Raji (cell line): ENCODE data around the gene CABP4.

Source experiments
- POLR2A ChIP-seq: IDR thresholded peaks from 2 replicates; pipeline ENCODE4 v1.6.1; 2011; ENCODE audit warnings: low read depth, low read length, control low read depth; ENCODE audit not compliant: insufficient read depth

Gene CABP4

DNA sequence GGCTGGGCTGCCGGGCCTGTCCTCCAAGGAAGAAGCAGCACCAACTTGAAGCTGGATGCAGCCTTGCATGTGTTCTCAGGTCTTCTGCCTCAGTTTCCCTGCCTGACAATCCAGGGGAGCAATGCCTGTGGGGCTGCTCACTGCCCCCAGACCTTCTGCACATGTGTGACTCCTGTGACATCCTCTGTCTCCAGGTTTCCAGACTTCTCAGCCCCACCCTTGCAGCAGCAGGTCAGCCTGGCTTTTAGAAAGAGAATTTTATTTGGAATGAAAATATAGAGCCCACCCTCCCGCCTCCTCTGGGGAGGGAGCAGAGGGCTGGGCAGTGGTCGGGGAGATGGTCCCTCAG, 17.4 kb upstream of the CABP4 start:
- TF ChIP-seq POLR2A: peak; percentile 13; the same call in 1 of the 2 replicates

DNA sequence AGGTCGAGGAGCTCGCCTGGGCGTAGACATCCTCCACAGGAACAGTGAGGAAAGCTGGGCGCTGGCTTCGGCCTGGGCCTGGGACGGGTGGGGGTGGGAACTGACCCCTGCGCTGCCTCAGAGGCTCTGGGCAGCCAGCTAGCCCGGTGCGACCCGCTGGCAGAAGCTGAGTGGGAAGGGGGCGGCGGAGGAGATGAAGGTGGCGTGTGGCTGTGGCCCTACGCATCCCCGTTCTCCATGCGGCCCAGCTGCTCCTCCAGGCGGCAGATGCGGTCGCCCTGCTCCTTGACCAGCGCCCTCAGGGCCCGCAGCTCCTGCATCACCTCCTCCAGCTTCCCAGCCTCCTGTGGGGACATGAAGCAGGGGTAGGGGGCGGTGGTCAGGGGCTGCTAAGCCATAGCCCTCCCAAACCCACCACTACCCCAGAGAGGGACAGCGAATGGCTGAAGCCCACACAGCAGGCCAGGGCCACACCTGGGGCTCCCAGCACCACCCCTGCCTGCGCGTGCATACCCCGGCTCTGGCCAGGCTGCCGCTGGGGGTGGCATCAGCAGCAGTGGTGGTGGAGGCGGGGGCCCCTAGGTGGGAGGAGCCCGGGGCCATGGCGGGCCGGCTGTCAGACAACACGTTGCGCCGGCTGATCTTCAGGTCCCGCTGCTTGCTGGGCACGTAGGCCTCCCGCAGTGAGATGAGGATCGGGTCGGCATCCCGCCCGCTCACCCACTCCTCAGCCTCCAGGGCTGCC, 16.8 kb upstream of the CABP4 start:
- peak; percentile 85 for TF ChIP-seq POLR2A

DNA sequence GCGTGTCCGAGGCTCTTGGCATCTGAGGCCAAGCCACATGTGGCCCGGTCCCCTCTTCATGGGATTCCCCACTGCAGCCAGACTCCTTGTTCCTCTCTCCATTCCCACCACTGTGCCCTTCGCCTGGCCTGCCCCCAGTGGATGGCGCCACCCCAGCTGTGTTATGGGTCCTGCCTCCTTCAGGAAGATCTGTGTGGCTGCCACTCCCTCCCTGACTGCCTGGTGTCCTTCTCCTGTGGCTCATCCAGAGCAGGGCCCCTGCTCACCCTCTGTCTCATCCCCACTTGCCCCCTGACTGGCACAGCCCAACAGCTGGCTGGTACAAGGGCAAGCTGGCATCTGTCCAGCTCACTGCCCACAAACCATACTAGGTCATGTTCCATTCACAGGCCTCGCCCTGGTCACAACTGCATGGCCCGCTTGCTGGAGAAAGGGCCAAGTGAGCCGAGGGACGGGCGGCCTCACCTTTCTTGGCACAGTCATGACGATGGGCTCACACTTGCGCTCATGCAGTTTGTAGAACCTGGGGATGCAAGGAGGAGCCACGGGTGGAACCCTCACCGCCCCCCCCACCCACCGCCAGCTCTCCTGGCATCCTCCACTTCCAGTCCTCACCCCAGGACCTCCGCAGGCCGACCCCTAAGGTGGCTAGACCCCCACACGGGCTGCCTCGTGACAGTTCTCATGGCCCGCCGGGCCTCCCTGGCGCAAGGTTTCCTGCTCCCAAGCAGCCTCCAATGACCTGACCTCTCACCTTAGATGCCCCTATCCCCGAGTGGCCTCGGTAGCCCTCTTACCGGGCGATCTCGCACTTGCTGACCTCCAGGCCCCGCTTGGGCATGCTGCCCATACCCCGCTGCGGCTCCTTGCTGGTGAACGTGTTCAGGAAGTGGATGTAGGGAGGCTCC, 15.6 kb upstream of the CABP4 start:
- 0 out of 2 replicates have a peak, but pooled peaks have one; percentile 25 for TF ChIP-seq POLR2A

DNA sequence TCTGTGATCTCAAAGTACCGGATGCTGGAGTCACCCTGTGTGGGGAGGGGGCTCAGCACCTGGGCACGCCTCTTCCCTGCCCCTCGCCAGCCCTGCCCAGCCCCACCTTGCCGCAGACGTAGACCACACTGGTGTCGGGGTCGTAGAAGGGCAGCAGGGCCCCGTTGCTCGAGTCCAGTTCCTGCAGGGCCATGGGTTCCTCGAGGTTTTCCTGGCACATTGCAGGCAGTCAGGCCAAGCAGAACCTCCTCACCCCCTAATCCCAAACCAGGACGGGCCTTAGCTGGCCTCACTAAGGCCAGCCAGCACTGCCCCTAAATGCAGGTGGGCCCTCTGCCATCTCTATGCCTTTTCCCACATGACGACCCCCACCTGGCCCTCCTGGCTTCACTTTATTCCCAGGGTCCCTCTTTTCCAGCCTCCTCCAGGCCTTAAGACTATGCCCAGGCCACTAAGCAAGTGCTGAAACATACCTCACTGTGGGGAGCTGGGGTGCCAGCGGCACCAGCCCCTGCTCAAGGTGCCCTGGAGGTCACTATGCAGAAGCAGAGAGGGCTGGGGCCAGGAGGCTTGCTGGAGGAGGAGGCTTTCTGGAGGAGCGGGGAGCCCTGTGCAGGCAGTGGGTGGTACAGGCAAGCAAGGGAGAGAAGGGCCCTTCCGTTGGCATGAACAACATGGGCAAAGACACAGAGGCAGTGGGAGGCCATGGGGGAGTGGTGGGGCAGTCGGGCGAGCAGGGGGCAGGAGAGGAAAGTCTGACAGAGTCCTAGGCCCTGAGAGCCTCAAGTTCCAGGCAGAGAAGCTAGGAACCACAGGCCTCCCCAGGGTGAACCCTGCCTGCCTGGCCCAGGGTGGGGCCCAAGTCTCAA, 14.7 kb upstream of the CABP4 start:
- TF ChIP-seq POLR2A: no peak

DNA sequence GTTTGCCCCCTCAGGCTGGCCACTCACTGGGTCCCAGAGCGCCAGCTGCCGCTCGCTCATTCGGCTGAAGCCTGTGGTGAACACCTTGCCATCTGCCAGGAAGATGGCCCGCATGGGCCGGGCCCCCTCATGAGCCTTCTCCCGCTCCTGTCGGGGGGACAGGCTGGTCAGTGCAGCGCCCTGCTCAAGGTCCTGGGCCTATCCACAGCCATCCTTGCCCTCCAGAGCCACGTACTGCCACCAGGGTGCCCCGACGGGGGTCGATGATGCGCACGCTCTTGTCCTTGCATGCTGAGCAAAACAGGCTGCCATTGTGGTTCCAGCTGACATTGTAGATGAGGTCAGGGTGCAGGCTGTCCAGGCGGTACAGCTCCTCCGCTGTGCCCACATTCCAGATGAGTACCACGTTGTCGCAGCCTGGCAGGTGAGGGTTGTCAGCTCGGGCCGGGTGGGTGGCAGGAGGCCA, 14.0 kb upstream of the CABP4 start:
- TF ChIP-seq POLR2A: peak; percentile 23; the same call in 1 of the 2 replicates

DNA sequence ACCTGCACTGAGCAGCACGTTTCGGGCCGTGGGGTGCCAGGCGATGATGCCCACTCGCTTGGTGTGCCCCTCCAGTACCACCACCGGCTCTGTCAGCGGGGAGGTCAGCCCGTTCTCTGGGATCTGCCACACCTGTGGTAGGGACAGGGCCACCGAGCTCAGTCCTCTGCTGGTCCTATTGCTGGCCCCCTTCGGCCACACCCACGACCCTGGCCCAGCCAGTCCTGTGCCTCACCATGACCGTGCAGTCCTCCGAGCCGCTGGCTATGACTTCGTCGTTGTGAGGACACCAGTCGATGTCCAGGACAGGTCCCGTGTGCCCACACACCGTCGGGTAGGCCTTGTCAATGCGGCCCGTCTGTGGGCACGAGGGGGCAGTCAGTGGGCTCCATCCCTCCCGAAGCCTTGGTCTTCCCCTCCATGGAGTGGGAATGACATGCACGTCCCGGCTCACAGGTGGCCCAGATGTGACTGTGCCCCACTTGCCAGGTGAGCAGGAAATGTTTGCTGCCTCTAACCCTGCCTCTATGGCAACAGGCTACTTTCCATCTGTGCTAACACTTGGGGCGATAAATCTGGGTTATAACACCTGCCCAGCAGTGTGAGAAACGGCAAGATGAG, 13.3 kb upstream of the CABP4 start:
- no peak for TF ChIP-seq POLR2A

DNA sequence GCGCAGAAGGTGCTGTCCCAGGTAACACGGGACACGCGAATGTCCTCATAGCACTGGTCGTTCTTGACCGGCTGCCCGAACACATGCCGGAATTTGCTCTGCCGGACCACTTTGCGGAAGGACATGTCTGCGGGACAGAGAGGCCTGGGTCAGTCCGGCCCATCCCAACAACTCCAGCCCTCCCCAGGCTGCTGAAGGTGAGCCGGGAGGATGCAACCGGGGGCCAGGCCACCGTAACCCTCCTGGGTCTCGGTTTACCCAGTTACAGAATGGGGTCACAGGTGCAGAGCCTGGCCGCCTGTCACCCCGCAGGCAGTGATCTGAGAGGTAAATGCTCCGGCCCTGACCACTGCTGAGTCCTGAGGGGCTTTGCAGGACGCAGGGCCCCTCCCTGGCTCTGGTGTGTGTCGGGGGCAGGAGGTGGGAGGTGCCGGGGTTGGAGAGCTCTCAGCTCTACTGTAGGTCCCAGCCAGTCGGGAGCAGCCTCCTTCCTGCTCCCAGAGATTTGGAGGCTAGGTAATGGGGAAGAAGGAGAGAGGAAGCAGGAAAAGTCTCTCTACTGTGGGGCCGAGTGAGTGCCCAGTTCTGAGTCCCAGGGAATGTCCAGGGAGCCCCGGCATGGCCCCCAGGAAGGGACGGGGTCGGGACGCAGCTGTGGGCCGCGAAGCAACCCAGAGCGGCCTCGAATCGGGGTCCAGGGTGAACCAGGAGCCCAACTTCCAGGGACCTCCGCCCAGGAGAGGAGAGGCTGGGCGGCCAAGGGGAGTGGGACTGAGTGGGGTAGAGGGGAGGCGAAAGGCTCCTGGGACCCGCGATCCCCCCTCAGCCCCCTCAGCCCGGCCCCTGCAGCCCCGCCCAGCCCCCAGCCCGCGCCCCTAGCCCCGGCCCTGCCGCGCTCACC, 12.4 kb upstream of the CABP4 start:
- TF ChIP-seq POLR2A: no peak

DNA sequence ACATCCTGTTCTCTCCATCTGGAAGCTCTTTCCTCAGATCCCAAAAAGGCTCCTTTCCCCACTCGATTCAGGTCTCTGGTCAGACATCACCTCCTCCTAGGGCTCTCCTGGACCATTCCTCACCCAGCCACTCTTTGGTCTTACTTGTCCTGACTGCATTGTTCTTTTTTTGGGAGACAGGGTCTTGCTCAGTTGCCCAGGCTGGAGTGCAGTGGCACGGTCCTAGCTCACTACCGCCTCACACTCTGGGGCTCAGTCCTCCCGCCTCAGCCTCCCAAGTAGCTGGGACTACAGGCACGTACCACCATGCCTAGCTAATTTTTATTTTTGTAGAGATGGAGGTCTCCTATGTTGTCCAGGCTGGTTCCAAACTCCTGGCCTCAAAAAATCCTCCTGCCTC, 9.6 kb upstream of the CABP4 start:
- no peak; the same call in 1 of the 2 replicates for TF ChIP-seq POLR2A

DNA sequence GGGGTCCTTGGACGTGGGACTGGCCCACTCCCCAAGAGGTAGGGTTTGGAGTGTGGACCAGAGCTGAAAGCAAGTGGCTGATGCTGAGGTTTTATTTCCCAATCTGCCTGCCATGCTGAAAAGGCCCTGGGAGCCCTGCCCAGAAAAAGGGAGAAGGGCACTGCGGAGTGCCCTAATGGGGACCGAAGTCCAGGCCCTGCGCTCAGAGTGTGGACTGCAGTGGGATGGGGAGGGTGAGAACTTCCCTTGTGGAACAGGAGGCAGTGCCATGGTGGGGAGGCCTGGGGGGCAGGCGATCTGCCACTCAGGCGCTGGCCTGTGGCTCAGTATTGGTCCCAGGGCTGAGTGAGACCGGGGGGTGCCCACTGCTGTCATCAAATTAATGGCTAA, 6.9 kb upstream of the CABP4 start:
- no peak for TF ChIP-seq POLR2A

DNA sequence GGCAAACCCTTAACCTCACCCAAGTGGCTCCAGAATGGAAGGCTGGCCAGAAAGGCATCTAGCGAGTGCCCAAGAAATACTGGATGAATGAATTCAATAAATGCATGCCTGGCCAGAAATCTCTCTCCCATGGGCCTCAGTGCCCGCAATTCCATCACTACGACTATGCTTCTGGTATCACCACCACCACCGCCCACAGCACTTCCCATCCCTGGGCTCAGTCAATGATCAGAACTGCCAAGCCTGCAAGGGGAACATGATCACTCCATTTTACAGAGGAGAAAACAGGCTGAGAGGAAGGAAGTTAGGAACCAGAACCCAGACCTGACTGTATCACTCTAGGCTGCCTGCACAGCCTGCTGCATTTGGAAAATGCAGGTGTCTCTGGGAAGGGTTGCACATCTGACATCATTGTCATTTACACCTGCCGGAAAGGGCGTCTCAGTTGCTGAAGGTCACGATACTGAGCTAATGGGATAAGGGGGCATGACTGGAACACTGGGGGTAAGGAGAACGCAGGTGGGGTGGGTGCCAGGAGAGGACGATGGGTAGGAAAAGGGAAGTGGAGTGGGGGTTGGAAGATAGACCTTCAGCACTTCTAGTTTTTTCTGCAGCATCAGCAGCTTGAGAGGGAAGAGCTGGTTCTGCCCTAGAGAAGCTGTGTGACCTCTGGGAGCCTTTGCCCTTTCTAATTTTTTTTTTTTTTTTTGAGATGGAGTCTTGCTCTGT, 5.9 kb upstream of the CABP4 start:
- no peak for TF ChIP-seq POLR2A

DNA sequence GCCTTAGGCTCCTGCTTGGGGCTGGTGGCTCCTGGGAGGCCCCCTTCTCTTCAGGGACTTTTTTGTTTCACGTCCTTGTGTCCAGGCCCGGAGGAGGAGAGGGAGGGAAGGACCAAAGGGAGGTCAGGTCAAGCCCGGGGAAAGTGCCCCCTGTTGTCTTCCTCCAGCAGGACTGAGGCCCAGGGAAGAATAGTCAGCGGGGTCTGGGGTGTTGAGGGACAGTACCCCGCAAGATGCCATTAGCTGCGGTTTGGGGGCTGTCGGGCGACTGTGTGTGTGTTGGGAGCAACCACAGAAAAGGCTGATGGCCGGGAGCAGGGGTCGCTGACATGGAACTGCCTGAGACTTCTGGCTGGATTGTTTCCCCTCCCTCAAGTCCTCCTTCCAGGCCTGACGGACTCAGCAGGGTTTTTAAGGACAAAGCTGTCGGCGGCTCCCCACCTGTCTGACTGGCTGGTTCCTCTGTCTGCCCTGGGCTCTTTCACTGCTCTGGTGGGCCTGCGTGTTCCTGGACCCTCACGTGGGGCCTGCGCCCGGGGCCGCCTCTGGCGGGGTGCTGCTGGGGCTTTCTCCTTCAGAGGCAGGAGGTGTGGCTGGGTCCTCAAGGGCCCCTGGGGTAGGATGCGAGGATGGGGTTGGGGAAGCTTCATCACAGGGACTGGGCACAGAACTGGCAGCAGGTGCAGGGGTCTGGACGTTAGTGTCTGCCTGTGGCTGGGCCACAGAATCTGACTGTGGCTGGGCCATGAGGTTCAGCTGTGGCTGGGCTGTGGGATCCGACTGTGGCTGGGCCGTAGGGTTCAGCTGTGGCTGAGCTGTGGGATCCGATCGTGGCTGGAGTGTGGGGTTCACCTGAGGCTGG, 4.1 kb upstream of the CABP4 start:
- TF ChIP-seq POLR2A: no peak

DNA sequence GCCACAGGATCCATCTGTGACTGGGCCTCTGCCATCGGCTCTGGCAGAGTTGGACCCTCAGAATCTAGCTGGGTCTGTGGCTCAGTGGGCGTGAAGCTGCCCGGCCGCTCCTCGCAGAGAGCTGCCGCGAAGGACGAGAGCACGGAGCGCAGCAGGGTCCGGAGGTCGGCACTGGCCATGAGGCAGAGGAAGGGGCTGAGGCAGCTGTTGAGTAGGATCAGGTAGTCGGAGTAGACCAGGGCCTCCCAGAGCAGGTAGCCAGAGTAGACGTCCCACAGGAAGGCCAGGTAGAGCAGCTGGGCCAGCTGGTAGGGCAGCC, 3.5 kb upstream of the CABP4 start:
- TF ChIP-seq POLR2A: no peak

DNA sequence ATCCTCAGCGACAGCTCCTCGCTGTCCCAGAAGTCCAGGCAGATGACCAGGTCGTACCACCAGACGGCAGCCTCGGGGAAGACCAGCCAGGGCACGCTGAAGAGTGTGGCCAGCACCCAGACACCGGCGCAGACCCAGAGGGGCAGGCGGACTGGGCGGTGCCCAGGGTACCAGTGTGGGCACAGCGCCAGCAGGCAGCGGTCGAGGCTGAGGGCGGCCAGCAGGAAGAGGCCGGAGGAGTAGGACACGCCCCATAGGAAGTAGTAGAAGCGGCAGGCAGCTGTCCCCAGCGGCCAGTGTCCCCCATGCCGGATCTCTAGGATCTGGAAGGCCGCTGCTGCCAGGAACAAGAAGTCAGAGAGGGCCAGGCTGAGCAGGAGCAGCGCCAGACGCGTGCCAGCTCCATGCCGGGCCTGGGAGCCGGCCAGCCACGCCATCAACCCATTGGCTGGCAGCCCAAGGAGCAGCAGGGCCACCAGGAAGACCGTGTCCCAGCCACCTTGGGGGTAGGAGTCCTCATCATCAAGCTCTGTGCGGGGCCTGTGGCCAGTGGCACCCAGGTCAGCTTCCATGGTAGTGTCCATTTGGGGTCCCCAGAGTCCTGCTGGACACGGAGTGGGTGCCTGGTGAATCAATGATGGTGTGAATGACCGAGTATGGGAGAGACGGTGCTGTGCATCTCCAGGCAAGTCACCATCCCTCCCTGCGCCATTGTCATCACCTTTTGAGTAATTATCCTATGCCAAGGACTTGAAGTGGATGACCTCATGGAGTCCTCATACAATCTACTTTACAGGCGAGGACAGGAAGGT, 2.8 kb upstream of the CABP4 start, which contains the start of gene GPR152:
Gene GPR152, minus strand, starts transcription at position 589 of the 812 bp plus-strand sequence. Its CDS starts 5 bp downstream, at position 584.
- no peak for TF ChIP-seq POLR2A
